ENCODE results near the gene IL15RA.

- no peak for TF ChIP-seq CTCF (IDR thresholded peaks at IDR 0.05; ENCODE audit: insufficient read depth, low read length)
- TF ChIP-seq, protein P1, sequence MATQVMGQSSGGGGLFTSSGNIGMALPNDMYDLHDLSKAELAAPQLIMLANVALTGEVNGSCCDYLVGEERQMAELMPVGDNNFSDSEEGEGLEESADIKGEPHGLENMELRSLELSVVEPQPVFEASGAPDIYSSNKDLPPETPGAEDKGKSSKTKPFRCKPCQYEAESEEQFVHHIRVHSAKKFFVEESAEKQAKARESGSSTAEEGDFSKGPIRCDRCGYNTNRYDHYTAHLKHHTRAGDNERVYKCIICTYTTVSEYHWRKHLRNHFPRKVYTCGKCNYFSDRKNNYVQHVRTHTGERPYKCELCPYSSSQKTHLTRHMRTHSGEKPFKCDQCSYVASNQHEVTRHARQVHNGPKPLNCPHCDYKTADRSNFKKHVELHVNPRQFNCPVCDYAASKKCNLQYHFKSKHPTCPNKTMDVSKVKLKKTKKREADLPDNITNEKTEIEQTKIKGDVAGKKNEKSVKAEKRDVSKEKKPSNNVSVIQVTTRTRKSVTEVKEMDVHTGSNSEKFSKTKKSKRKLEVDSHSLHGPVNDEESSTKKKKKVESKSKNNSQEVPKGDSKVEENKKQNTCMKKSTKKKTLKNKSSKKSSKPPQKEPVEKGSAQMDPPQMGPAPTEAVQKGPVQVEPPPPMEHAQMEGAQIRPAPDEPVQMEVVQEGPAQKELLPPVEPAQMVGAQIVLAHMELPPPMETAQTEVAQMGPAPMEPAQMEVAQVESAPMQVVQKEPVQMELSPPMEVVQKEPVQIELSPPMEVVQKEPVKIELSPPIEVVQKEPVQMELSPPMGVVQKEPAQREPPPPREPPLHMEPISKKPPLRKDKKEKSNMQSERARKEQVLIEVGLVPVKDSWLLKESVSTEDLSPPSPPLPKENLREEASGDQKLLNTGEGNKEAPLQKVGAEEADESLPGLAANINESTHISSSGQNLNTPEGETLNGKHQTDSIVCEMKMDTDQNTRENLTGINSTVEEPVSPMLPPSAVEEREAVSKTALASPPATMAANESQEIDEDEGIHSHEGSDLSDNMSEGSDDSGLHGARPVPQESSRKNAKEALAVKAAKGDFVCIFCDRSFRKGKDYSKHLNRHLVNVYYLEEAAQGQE (IDR thresholded peaks at IDR 0.05; ENCODE audit: insufficient replicate concordance, low read depth) = no peak
- TF ChIP-seq POLR2AphosphoS5 (IDR thresholded peaks at IDR 0.05; ENCODE audit: low read depth) = no peak
Observed at GRCh38 chr10:5952731-5953385, 24.5 kb downstream of the IL15RA start.
